GM21619 (cell line): ENCODE data around the gene RFX2.

Experiments used
- ATAC-seq: cut with Tn5 transposase; IDR thresholded peaks from one replicate; pipeline ENCODE4 v1.9.1; 2021; ENCODE audit not compliant: unreplicated experiment

Gene RFX2

GRCh38 chr19:6105444-6105843 is 4.9 kb downstream of the RFX2 start:
- ATAC-seq, result no peak

DNA sequence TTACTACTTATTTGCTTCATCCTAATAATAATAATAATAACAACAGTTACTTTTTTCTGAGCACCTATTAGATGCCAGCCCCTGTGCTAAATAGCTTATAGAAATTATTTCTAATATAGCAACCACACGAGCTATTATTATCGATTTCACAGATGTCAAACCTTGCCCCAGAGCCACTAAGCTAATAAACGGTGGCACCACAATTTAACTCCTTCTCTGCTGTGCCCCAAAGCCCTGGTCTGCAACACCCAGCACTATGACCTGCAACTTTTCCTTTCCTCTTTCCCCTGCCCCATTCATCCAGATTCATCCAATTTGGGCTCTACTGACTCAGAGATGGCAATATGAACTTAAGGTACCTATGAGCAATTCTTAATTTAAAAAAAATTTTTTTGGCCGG is 6.4 kb downstream of the RFX2 start:
- ATAC-seq, result no peak

DNA sequence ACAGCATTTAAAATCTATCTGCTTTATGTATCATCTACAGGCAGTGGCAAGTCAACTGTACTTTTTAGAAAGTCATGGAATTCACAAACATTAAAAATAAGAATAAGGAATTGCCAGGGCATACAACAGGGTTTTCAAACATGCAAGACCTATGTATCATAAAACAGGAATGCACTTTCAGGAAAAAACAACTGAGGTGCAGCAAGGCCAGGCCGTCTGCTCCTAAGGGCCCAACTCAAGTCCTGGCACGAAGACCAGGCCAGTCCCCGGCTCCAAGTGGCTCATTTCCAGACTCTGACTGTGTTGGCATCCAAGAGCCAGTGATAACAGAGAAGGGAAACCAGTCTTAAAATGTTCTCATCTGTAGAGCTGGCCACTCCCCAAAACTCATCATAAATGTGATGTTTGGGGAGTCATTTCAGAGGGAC is 7.1 kb downstream of the RFX2 start:
- no peak for ATAC-seq

DNA sequence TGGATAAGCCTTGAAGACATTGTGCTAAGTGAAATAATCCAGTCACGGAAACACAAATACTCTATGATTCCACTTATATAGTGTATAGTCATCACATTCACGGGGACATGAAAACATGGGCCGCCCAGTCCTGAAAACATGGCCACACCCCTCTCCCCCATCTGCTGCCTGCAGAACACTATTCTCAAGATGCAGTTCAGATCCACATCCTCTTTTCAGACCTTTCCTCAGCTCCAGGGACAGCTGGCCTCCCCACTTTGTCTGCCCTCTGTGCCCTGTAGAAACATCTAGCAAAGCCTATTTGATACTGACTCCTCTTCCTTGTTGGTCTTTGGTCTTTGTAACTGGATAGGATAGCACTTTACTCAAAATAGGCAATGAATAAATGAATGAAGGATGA is 8.3 kb downstream of the RFX2 start:
- ATAC-seq, result no peak

GRCh38 chr19:6101291-6101825 is 8.9 kb downstream of the RFX2 start:
- ATAC-seq, result no peak

- ATAC-seq, result no peak
Observed at GRCh38 chr19:6100284-6100915, 9.9 kb downstream of the RFX2 start.

DNA sequence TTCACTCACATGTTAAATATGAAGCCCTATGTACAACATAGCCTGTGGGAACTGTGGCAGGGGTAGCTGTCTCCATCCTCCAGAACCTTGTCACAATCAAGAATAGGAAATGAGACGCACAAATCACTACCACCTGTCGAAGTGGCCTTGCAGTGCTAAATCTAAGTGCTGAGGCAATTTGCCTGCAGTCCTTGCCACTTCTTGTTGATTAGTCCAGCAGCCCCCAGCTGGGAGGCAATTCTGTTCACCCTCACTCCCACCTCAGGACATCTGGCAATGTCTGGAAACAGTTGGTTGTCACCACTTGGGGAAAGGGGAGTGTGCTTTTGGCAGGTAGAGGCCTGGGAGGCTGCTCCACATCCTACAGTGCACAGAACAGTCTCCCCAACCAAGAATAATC is 10.7 kb downstream of the RFX2 start:
- ATAC-seq, result no peak

GRCh38 chr19:6099033-6099432 is 11.3 kb downstream of the RFX2 start:
- no peak for ATAC-seq

- ATAC-seq, result no peak
Observed at GRCh38 chr19:6098574-6098973, 11.7 kb downstream of the RFX2 start.

- no peak for ATAC-seq
Observed at GRCh38 chr19:6097911-6098310, 12.4 kb downstream of the RFX2 start.

DNA sequence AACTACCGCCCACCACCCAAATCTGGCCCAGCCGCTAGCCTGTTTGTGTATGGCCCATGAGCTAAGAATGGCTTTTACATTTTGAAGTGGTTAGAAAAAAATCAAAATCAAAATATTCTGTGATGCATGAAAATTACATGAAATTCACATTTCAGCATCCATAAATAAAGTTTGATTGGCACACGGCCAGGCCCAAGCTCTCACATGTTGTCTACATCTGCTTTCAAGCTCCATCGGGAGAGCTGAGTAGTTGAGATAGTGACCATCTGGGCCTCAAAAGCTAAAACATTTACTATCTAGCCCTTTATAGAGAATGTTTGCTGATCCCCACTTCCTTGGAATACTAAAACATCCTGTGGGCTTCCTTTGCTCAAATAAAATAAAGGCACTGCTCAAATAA is 14.5 kb downstream of the RFX2 start:
- ATAC-seq, result no peak

- no peak for ATAC-seq
Observed at GRCh38 chr19:6092329-6093286, 17.7 kb downstream of the RFX2 start.

DNA sequence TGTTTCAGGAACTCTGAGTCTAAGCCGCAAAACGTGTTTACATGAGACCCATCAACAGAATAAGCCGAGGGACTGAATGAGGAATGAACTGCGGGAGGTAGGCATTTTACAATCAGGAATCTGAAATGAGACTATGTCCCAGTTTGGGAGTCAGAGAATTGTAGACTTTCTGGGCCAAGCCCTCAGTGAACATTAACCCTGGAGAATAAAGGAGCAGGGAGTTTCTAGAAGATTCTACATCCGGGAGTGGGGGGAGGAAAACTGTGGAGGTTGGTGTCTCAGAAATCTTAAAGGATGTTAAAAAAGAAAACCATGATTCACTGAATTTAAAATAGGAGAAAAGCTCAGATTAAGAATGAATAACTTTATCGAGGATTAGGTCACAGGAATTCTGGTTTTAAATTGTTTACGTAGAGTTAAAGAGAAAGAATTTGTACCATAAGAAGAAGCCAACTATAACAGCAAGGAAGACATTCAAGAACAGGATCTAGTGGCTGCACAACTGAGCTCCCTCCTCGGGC is 18.5 kb downstream of the RFX2 start:
- ATAC-seq, result no peak

DNA sequence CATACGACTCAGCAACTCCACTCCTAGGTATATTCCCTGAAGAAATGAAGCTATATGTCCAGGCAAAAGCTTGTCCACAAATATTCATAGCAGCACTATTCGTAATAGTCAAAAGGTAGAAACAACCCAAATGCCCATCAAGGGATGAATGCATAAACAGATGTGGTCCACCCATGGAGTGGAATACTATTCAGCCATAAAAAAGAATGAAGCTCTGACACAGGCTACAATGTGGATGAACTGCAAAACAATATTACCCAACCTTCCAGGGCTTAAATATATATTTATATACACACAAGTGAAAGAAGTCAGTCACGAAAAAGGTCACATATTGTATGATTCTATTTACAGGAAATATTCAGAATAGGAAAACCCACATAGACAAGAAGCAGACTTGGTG is 19.7 kb downstream of the RFX2 start:
- ATAC-seq, result no peak

DNA sequence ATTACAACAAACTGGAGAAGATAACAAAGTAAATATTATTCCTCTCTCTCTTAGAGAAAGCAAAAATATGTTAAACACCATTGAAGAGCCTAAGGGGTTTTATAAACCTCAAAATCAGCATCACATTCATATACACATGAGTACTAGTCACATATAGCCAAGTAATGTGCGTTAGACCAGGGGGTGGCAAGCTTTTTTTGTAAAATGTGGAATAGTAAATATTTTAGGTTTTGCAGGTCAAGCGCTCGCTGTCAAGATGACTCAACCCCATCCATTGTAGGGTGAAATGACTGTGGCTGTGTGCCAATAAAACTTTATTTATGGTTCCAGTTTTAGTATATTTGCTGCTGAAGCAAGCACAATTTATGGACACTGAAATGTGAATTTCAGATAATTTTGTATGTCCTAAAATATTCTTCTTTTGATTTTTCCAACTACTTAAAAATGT is 21.7 kb downstream of the RFX2 start:
- ATAC-seq, result no peak

- peak; percentile 43 for ATAC-seq
Observed at GRCh38 chr19:6087074-6087571, 23.2 kb downstream of the RFX2 start.

DNA sequence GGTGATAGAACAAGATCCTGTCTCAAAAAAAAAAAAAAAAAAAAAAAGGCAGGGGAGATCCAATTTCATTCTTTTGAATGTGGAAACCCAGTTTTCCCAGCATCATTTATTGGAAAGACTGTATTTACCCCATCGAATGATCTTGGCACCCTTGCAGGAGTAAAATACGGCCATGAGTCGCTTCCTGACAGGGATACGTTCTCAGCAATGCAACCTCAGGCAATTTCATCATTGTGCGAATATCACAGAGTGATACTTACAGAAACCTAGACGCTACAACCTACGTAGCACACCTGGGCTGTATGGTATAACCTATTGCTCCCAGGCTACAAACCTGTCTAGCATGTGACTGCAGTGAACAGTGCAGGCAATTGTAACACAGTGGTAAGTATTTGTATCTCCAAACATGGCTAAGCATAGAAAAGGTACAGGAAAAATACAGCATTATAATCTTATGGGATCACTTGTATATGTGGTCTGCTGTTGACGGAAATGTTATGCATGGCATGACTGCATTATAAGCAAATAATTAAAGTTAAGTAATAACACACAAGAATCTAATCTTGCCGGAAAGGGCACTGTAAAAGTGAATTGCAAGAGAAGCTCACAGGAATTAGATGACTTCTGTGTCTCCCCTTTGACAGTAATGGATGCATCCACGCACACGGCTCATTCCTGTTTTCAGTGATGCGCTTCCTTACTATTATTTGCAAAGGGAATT is 24.1 kb downstream of the RFX2 start:
- ATAC-seq, result no peak

DNA sequence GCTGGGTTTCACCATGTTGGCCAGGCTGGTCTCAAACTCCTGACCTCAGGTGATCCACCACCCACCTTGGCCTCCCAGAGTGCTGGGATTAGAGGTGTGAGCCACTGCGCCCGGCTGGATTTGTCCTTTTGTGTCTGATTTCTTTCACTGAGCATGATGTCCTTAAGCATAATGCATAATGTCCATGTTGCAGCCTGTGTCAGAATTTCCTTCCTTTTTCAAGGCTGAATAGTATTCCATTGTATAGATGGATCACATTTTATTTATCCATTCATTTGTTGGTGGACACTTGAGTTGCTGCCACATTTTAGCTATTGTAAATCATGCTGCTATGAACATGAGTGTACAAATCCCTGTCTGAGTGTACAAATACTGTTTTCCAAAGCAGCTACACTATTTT is 25.5 kb downstream of the RFX2 start:
- ATAC-seq, result no peak

DNA sequence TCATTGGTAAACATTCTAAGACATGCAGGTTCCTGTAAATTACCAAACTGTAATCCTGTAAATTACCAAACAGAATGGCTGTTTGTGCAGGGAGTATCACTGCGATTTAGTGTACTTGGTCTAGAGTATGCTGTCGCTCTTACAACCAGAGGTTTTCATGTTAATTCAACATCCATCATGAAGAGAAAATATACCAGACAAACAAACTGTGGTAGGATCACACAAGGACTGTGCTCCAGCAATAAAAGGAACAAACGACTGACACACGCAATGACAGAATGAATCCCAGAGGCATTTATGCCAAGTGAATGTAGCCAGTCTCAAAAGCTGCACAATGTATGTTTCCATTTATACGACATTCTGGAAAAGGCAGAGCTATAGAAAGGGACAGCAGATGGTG is 31.2 kb downstream of the RFX2 start:
- no peak for ATAC-seq

DNA sequence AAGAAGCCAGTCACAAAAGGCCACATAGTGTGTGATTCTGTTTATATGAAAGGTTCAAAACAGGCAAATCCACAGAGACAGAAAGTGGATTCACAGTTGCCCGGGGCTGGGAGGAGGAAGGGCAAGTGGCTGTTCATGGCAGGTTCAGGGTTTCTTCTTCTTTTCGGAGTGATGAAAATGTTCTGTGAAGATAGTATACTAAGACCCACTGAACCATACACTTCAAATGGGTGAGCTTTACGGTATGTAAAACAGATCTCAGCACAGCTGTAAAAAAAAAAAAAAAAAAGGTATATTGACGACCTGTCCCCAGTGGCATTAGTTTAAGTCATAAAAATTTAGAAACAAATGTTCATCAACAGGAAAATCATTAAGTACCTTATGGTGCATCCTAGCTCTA is 32.2 kb downstream of the RFX2 start:
- ATAC-seq, result no peak
